ENCODE data around the gene ARSG. TPM values are rescaled to one million over a fixed set of nuclear protein-coding genes. Genes with fewer than 3 reads are reported as not detected.

Gene ARSG
- total RNA-seq, 2 donors from 2014 or later: 5.4 to 16.9 TPM

DNA sequence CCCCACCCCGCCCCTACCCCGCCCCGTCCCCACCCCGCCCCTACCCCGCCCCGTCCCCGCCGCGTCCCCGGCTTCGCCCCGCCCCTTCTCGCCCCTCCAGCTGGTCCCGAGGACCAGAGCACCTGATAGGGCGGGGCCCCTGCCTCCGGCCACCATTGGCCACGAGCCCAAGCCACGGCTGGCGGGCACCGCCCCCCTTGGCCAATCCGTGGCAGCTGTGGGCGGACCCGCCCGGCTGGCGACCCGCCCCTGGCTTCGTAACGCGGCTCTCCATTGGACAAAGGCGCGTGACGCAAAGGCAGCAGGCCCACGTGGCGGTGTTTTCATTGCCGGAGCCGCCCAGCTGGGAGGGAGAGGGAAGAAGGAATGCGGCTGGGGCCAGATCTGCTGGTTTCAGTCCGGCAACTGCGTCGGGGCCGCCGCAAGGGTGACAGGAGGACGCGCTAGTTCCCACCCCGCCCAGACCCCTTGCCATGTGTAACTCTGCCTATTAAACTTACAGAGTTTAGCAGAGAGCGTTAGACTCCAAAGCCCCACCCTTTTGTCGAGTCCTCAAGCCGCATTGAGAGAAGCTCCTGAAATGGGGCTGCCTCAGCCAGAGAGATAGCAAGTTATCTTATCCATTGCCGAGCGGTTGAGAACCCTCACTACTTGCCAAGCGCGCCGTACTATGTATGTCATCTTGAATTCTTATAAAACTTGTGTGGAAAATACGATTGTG is 166.4 kb downstream of the ARSG start:
- H3K4me1 ChIP-seq (ENCODE audit: control insufficient read depth in 1 of 2, low read depth in 2 of 2): peaks cover 10 to 24% of the 10 kb centered on the region in 2 donors
- DNase-seq (ENCODE audit: low spot score) (peak; percentile 88), ATAC-seq (ENCODE audit: insufficient number of reproducible peaks, low FRiP score, low read depth) (peak; percentile 82)
- H3K27ac ChIP-seq: peak overlapping the region; percentile 64 to 80
- H3K4me3 ChIP-seq: peak overlapping the region; percentile 86
- H3K9me3 ChIP-seq: no peaks in the 10 kb centered on the region
- no peak for TF ChIP-seq CTCF (IDR thresholded peaks at IDR 0.05)
- H3K27me3 ChIP-seq (replicated peaks; ENCODE audit: insufficient read depth): no peaks in the 10 kb centered on the region
- H3K36me3 ChIP-seq: no peaks in the 10 kb centered on the region

DNA sequence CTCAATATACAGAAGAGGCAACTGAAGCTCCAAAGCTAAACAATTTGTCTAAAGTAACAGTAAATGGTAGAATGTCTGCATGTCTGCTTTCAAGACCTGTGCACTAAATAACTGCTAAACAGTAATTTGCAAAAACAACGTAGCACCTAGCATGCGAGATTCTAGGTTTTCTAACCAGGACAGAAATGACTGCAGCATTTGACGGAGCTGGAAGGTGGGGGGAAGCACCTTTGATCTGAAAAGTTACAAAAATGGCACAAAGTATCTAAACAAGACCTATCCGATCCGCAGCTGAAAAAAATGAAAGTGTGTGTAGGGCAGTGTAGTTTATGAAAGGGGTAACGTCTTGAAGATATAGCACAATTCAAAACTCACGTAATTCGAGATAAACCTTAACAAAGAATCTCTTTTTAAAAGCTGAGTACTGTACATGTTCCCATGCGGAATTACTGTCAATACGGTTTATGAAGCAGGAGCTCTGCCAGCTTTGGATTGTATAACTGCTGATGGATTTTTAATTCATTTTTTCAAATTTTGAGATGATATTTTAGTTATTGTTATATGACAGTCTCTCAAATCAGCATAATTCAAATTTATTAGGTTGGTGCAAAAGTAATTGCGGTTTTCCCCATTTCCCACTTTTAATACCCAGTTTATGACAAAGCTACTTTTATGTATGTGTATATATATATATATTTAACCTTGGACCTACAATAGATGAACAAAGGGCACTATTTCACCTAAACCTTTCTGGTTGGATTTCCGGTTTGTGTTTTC is 167.2 kb downstream of the ARSG start:
- no peak for TF ChIP-seq CTCF (IDR thresholded peaks at IDR 0.05)
- ATAC-seq (ENCODE audit: insufficient number of reproducible peaks, low FRiP score, low read depth): no peak
- Histone ChIP-seq H3K4me1 (ENCODE audit: control insufficient read depth in 1 of 2, low read depth in 2 of 2) (peaks cover 10 to 24% of the 10 kb centered on the region in 2 donors), H3K9me3 (no peaks in the 10 kb centered on the region), H3K36me3 (no peaks in the 10 kb centered on the region), H3K27ac (peak overlapping the region; percentile 64 to 80), H3K27me3 (replicated peaks; ENCODE audit: insufficient read depth) (no peaks in the 10 kb centered on the region), H3K4me3 (peak overlapping the region; percentile 75)
- DNase-seq (ENCODE audit: low spot score): no peak

- TF ChIP-seq CTCF (IDR thresholded peaks at IDR 0.05): no peak
- Histone ChIP-seq H3K4me3 (no peak overlapping the region), H3K27me3 (replicated peaks; ENCODE audit: insufficient read depth) (no peaks in the 10 kb centered on the region), H3K36me3 (no peaks in the 10 kb centered on the region), H3K9me3 (no peaks in the 10 kb centered on the region), H3K4me1 (ENCODE audit: control insufficient read depth in 1 of 2, low read depth in 2 of 2) (peaks cover 10 to 24% of the 10 kb centered on the region in 2 donors), H3K27ac (no peak overlapping the region)
- ATAC-seq (ENCODE audit: insufficient number of reproducible peaks, low FRiP score, low read depth): no peak
- no peak for DNase-seq (ENCODE audit: low spot score)
Observed at GRCh38 chr17:68459037-68459639, 167.8 kb downstream of the ARSG start.

DNA sequence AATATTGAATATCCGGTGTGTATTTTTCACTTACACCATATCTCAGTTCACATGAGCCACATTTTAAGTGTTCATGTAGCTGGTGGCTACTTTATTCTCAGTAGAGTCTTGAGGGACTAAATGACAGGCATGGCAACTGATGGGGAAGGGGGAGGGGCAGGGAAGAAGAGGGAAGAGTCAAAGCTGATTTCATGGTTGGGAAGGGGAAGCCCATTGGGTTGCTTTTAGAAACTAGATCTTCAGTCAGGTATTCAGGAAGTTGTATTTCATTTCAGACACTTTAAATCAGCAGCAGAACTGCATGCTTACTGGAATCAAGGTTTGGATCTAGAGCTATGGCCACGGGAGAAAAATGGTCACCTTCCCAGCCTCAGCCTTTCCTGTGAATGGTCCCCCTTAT is 168.9 kb downstream of the ARSG start:
- Histone ChIP-seq H3K4me3 (no peak overlapping the region), H3K27me3 (replicated peaks; ENCODE audit: insufficient read depth) (no peaks in the 10 kb centered on the region), H3K27ac (no peak overlapping the region), H3K4me1 (ENCODE audit: control insufficient read depth in 1 of 2, low read depth in 2 of 2) (peaks cover 10 to 20% of the 10 kb centered on the region in 2 donors), H3K9me3 (no peaks in the 10 kb centered on the region), H3K36me3 (no peaks in the 10 kb centered on the region)
- TF ChIP-seq CTCF (IDR thresholded peaks at IDR 0.05): no peak
- no peak for DNase-seq (ENCODE audit: low spot score)
- no peak for ATAC-seq (ENCODE audit: insufficient number of reproducible peaks, low FRiP score, low read depth)

- Histone ChIP-seq H3K4me3 (no peak overlapping the region), H3K27me3 (replicated peaks; ENCODE audit: insufficient read depth) (no peaks in the 10 kb centered on the region), H3K4me1 (ENCODE audit: control insufficient read depth in 1 of 2, low read depth in 2 of 2) (peaks cover 5 to 14% of the 10 kb centered on the region in 2 donors), H3K36me3 (no peaks in the 10 kb centered on the region), H3K9me3 (no peaks in the 10 kb centered on the region), H3K27ac (no peak overlapping the region)
- DNase-seq (ENCODE audit: low spot score) (no peak), ATAC-seq (ENCODE audit: insufficient number of reproducible peaks, low FRiP score, low read depth) (no peak)
- TF ChIP-seq CTCF (IDR thresholded peaks at IDR 0.05): no peak
Observed at GRCh38 chr17:68460715-68461114, 169.4 kb downstream of the ARSG start.

Data from thoracic aorta (tissue), 2 donors.